MCF 10A (cell line): Measurements from ENCODE around the gene TPM4. TPM values are rescaled to one million over a fixed set of nuclear protein-coding genes. Genes with fewer than 3 reads are reported as not detected.
"Not testable (repeated sequence)": the region's sequence is repeated elsewhere in the genome, so short reads cannot be mapped to it uniquely, and the experiment has no call there.

ENCODE experiments used
- BruUV-seq: library from RNA; stranded (reverse); fragments of 400-500 nt; replicated peaks from 2 replicates; lab custom pipeline; 2021; lab: Mats Ljungman, UMichigan
- CTCF ChIA-PET: fragments of 300-600 bp; sonication (Branson Sonifier 250); formaldehyde crosslinking; extraction: SDS; loops from one replicate; lab custom pipeline; 2021; ENCODE audit warnings: antibody characterized with exemption, inconsistent platforms; lab: Yijun Ruan, JAX
- POLR2A ChIA-PET: fragments of 300-600, 350-650 bp; sonication (Branson Sonifier 250); formaldehyde crosslinking; extraction: SDS; loops from one replicate; lab custom pipeline; 2020; ENCODE audit warnings: antibody characterized with exemption, inconsistent platforms; lab: Yijun Ruan, JAX
- DNase-seq: peaks from one replicate; pipeline ENCODE4 v3.0.0-alpha.2; 2018; ENCODE audit not compliant: unreplicated experiment
- H3K27ac Mint-ChIP-seq: one replicate; pipeline ENCODE4 v1.8.0; 2022; ENCODE audit warnings: mild to moderate bottlenecking, low read depth, mixed read lengths; ENCODE audit not compliant: unreplicated experiment
- H3K27me3 Mint-ChIP-seq: one replicate; pipeline ENCODE4 v1.8.0; 2022; ENCODE audit warnings: mixed read lengths; ENCODE audit not compliant: insufficient read depth, unreplicated experiment
- H3K36me3 Mint-ChIP-seq: one replicate; pipeline ENCODE4 v1.8.0; 2022; ENCODE audit warnings: mild to moderate bottlenecking, moderate library complexity, mixed read lengths; ENCODE audit not compliant: insufficient read depth, unreplicated experiment
- H3K4me1 Mint-ChIP-seq: one replicate; pipeline ENCODE4 v1.8.0; 2022; ENCODE audit warnings: mixed read lengths; ENCODE audit not compliant: insufficient read depth, unreplicated experiment
- H3K4me3 Mint-ChIP-seq: one replicate; pipeline ENCODE4 v1.8.0; 2022; ENCODE audit warnings: mild to moderate bottlenecking, moderate library complexity, mixed read lengths; ENCODE audit not compliant: unreplicated experiment
- H3K9me3 Mint-ChIP-seq: one replicate; pipeline ENCODE4 v1.8.0; 2022; ENCODE audit warnings: mixed read lengths; ENCODE audit not compliant: unreplicated experiment
- intact Hi-C: fragments of 100-400 bp; cut with micrococcal nuclease; formaldehyde crosslinking; loops from 2 replicates; pipeline ENCODE4 v1.14.1; 2022
- total RNA-seq: library from RNA; stranded (reverse); gene quantifications from 2 replicates; pipeline ENCODE4 v1.2.3, GENCODE V29; 2022
- TF ChIP-seq, protein P1 (sequence below): fragments of 200-600 bp; IDR thresholded peaks from one replicate; pipeline ENCODE4 v1.8.0; 2022; ENCODE audit warnings: antibody characterized with exemption, mild to moderate bottlenecking; ENCODE audit not compliant: unreplicated experiment

Gene TPM4
- total RNA-seq, 1 experiment from 2014 or later, result 355 TPM

DNA sequence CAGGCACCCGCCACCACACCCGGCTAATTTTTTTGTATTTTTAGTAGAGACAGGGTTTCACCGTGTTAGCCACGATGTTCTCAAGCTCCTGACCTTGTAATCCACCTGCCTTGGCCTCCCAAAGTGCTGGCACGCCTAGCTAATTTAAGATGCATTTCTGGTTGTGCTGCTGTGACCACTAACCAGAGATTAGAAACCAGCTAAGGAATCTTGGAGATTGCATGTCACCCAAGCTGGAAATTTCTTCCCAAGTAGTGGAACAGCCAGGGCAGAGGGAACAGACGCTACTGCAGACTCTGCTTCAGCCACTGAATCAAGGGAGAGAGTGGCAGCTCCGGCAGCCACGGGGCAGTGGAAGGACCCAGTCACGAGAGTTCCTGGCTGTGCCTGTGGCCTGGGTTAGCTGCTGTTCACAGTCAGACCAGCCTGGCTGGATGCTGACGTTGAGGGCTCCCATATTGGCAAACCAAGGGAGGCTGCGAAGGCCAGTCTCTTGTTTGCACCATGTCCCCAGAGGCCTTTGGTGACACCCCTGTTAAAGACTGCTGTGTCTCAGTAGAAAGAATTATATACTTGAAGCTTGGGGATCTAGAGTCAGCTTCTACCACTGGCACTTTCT lies 7.9 kb downstream of the TPM4 start:
- CTCF ChIA-PET, result interaction anchor here (0.9 to 2.0 kb wide), 4 partner anchors 25 to 101 kb away, joined by 3 to 7 read pairs (median 5); partner anchors contain the start of gene FAM32A
- BruUV-seq, result no TSS peak
- Mint-ChIP-seq H3K27me3 (no peaks in the 10 kb centered on the region), H3K4me3 (no peak overlapping the region), H3K27ac (no peak overlapping the region), H3K4me1 (peaks cover 4% of the 10 kb centered on the region), H3K9me3 (no peaks in the 10 kb centered on the region), H3K36me3 (peaks cover 100% of the 10 kb centered on the region)
- no peak for DNase-seq
- POLR2A ChIA-PET, result interaction anchor here (1.5 kb wide), 1 partner anchor 8 kb away, joined by 3 read pairs; the partner anchor contains the start of gene TPM4
- TF ChIP-seq, protein P1, sequence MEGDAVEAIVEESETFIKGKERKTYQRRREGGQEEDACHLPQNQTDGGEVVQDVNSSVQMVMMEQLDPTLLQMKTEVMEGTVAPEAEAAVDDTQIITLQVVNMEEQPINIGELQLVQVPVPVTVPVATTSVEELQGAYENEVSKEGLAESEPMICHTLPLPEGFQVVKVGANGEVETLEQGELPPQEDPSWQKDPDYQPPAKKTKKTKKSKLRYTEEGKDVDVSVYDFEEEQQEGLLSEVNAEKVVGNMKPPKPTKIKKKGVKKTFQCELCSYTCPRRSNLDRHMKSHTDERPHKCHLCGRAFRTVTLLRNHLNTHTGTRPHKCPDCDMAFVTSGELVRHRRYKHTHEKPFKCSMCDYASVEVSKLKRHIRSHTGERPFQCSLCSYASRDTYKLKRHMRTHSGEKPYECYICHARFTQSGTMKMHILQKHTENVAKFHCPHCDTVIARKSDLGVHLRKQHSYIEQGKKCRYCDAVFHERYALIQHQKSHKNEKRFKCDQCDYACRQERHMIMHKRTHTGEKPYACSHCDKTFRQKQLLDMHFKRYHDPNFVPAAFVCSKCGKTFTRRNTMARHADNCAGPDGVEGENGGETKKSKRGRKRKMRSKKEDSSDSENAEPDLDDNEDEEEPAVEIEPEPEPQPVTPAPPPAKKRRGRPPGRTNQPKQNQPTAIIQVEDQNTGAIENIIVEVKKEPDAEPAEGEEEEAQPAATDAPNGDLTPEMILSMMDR, result no peak
- intact Hi-C loops, result no loop called here

DNA sequence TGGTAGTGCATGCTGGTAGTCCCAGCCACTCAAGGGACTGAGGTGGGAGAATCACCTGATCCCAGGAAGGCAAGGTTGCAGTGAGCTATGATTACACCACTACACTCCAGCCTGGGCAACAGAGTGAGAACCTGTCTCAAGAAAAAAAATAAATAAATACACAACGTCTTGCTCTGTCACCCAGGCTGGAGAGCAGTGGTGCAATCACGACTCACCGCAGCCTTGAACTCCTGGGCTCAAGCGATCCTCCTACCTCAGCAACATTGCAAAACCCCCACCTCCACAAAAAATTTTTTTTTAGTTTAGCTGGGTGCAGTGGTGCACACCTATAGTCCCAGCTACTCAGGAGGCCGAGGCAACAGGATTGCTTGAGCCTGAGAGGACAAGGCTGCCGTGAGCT lies 8.8 kb downstream of the TPM4 start:
- Mint-ChIP-seq H3K27ac (no peak overlapping the region), H3K36me3 (peaks cover 100% of the 10 kb centered on the region), H3K9me3 (no peaks in the 10 kb centered on the region), H3K4me1 (no peaks in the 10 kb centered on the region), H3K4me3 (no peak overlapping the region), H3K27me3 (no peaks in the 10 kb centered on the region)
- no TSS peak for BruUV-seq
- ChIA-PET POLR2A (interaction anchor here (1.4 to 1.5 kb wide), 2 partner anchors 9 to 15 kb away, joined by 3 to 5 read pairs; partner anchors contain the start of gene TPM4), CTCF (interaction anchor here (0.9 to 2.0 kb wide), 4 partner anchors 10 to 44 kb away, joined by 3 to 7 read pairs (median 5); no protein-coding TSS in a partner anchor)
- TF ChIP-seq, protein P1, result no peak
- intact Hi-C loops, result no loop called here
- DNase-seq, result peak; percentile 45

DNA sequence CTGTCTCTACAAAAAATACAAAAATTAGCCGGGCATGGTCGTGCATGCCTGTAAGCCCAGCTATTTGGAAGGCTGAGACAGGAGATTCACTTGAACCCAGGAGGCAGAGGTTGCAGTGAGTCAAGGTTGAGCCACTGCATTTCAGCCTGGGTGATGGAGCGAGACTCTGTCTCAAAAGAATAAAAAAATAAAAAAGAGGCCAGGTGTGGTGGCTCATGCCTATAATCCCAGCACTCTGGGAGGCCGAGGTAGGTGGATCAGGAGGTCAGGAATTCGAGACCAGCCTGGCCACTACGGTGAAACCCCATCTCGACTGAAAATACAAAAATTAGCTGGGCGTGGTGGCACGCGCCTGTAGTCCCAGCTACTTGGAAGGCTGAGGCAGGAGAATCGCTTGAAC lies 11.1 kb downstream of the TPM4 start:
- peaks cover 97% of the 10 kb centered on the region for H3K36me3 Mint-ChIP-seq
- H3K9me3 Mint-ChIP-seq, POLR2A ChIA-PET, H3K4me1 Mint-ChIP-seq, BruUV-seq, H3K27ac Mint-ChIP-seq, DNase-seq, intact Hi-C loops, H3K27me3 Mint-ChIP-seq, H3K4me3 Mint-ChIP-seq: not testable (repeated sequence)
- CTCF ChIA-PET, result interaction anchor here (0.6 to 1.0 kb wide), 2 partner anchors 43 to 532 kb away, joined by 3 read pairs; no protein-coding TSS in a partner anchor

DNA sequence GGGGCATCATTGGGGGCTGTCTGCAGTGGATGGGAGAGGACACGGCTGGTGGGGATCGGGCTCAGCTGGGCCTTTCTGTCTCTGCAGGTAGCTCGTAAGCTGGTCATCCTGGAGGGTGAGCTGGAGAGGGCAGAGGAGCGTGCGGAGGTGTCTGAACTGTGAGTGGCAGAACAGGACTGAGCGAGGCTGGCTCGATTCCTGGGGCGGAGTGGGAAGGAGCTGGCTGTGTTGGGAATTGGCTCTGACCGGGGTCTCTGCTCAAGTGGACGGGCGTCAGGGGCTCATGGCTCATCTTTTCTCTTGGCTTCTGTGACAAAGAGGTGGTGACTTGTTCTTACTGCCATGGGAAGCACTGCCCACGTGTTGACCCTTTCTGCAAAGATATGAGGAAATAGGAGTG lies 11.6 kb downstream of the TPM4 start:
- BruUV-seq, result no TSS peak
- no peaks in the 10 kb centered on the region for H3K27me3 Mint-ChIP-seq
- H3K9me3 Mint-ChIP-seq, result no peaks in the 10 kb centered on the region
- DNase-seq, result no peak
- peaks cover 97% of the 10 kb centered on the region for H3K36me3 Mint-ChIP-seq
- ChIA-PET POLR2A (interaction anchor here (1.8 kb wide), 1 partner anchor 10 kb away, joined by 6 read pairs; no protein-coding TSS in a partner anchor), CTCF (interaction anchor here (1.0 to 1.4 kb wide), 2 partner anchors 23 to 532 kb away, joined by 3 read pairs; no protein-coding TSS in a partner anchor)
- no peak overlapping the region for H3K27ac Mint-ChIP-seq
- intact Hi-C loops, result no loop called here
- H3K4me1 Mint-ChIP-seq, result no peaks in the 10 kb centered on the region
- TF ChIP-seq, protein P1, result no peak
- no peak overlapping the region for H3K4me3 Mint-ChIP-seq
